Measurements from ENCODE around the gene ART3.
"Not testable (repeated sequence)": the region's sequence is repeated elsewhere in the genome, so short reads cannot be mapped to it uniquely, and the experiment has no call there.

The ART3 gene

GRCh38 chr4:76074468-76074867 is at the start of gene ART3:
Gene ART3 (plus strand): TSS chr4:76074709. CDS start chr4:76075890, 1,181 bp downstream.
- no peak for DNase-seq (ENCODE audit: low read depth in 2 of 3, low spot score in 2 of 3)

- no peak for DNase-seq (ENCODE audit: low read depth in 2 of 3, low spot score in 2 of 3)
Measured at GRCh38 chr4:76028350-76028765, 46.2 kb upstream of the ART3 start.

GRCh38 chr4:76029300-76029699 is 45.2 kb upstream of the ART3 start:
- DNase-seq (ENCODE audit: low read depth in 2 of 3, low spot score in 2 of 3), result no peak

DNA sequence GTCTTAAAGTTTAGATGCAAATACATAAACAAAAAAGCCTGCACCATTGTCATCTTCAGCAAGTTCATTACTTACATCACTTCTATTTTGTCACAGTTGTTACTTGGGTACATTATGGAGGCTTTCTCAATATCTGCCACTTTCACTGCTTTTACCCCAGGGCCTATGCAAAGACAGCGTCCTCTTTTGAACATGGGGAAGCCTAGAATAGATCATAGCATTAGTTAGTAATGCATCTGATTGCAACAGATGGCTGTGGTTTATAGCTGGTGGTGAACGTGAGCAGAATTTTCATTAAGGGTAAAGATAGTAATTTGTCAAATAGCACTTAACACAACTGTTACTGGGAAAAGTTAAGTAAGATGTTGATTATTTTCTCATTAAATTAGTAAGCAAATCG is 39.4 kb upstream of the ART3 start:
- DNase-seq (ENCODE audit: low read depth in 2 of 3, low spot score in 2 of 3), result no peak

DNA sequence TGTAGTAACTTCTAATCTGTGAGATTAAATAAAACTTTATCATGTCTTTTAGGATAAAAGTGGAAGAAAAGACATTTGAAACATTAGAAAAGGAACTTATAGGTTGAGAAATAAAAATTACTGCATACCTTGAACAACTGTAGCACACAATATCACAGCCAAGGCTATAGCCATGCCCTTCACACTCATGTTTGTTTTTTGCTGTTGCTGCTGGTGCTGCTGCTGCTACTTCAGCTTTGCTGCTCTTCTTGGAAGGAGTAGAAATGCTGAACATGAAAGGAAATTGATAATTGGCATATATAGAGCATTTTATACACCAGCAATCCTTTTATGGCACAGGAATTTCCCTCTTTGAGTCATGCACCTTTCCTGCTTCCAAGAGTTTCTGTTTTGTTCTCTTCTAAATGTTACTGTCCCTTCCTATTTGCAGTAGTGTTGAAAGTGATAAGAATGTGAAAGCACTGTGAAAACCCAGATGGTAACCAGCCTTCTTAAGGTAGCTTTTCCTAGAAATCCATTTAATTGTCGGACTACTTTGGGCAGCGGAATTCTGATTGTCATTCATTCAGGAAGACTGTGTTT is 38.6 kb upstream of the ART3 start, which contains the start of gene CXCL11:
Gene CXCL11 (minus strand): TSS at position 272 of the 582 bp plus-strand sequence. CDS start 83 bp downstream, at position 189.
- DNase-seq (ENCODE audit: low read depth in 2 of 3, low spot score in 2 of 3), result no peak

GRCh38 chr4:76036855-76037254 is 37.7 kb upstream of the ART3 start:
- DNase-seq (ENCODE audit: low read depth in 2 of 3, low spot score in 2 of 3), result no peak

GRCh38 chr4:76042241-76042998 is 32.1 kb upstream of the ART3 start:
- DNase-seq (ENCODE audit: low read depth in 2 of 3, low spot score in 2 of 3), result not testable (repeated sequence)

- not testable (repeated sequence) for DNase-seq (ENCODE audit: low read depth in 2 of 3, low spot score in 2 of 3)
Measured at GRCh38 chr4:76043306-76043705, 31.2 kb upstream of the ART3 start.

GRCh38 chr4:76044686-76045085 is 29.8 kb upstream of the ART3 start:
- not testable (repeated sequence) for DNase-seq (ENCODE audit: low read depth in 2 of 3, low spot score in 2 of 3)

- not testable (repeated sequence) for DNase-seq (ENCODE audit: low read depth in 2 of 3, low spot score in 2 of 3)
Measured at GRCh38 chr4:76049860-76050416, 24.6 kb upstream of the ART3 start.

GRCh38 chr4:76050560-76051050 is 23.9 kb upstream of the ART3 start:
- not testable (repeated sequence) for DNase-seq (ENCODE audit: low read depth in 2 of 3, low spot score in 2 of 3)

DNA sequence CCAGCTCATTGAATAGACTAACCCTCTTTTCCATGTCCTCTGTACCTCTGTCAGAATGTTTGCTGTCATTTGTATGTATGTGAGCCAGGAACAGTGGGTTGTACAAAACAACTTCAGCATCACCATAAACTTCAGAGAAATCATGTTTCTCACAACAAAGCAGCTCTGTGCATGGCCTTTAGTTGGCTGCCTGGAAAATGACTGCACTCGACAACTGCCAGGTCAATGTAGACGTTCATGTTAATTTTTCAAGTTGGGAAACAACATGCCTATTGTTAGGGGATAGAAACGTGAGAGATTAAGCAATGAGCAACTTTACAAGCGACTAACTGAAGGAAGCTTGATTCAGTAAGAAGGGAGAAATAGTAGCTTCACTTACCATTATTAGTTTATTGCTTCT is 20.8 kb upstream of the ART3 start:
- DNase-seq (ENCODE audit: low read depth in 2 of 3, low spot score in 2 of 3), result no peak

DNA sequence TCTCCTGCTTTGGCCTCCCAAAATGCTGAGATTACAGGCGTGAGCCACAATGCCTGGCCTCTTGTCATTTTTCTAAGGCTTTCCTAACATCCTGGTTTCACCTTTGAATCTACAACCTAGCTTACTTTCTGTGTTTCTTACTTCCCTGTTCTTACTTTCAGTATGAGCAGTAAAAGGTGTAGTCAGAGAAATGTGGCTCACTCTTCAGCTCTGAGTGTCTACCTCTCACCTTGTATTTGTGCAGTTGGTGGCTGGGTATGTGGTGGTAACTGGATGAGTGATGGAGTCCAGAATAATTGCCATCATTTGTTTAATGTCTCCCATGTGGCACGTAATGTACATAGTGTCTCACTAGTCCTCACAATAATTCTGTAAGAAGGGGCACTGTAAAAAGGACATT is 19.5 kb upstream of the ART3 start:
- no peak for DNase-seq (ENCODE audit: low read depth in 2 of 3, low spot score in 2 of 3)

DNA sequence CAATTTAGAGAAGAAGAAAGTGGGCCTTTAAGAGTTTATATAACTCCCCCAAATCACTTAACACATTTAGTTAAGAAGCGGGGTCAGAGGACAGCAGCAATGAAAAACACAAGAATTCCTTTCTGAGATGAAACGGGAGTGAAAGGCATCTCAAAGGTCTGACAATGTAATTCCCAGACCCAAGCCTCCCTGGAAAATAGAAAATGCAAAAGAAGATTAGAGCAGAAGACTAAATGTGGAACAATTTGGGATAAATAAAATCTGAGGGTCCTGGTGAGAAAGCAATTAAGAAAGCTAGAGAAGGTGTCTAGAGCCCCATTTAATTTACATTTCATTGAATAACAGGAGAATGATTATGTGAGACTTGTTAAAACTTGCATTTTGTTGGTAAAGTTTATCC is 19.1 kb upstream of the ART3 start:
- DNase-seq (ENCODE audit: low read depth in 2 of 3, low spot score in 2 of 3), result no peak

DNA sequence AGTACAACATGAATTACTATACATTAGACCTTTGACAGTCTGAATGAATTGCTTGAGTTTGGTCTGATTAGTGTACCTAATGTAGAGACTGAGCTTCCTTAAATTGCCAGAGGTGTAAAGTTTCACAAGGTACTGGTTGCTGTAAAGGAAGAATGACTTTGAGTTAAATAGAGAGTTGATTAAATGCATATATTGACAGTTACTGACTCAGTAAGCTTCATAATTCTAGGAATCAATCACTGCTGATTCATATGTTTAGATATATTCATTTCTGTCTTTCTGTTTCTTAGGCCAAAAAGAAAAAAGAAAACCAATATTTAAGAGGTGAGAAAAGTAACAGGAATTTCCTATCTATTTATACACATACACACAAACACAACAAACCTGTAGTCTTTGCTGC is 16.2 kb upstream of the ART3 start:
- DNase-seq (ENCODE audit: low read depth in 2 of 3, low spot score in 2 of 3), result no peak

GRCh38 chr4:76058888-76059426 is 15.6 kb upstream of the ART3 start:
- no peak for DNase-seq (ENCODE audit: low read depth in 2 of 3, low spot score in 2 of 3)

GRCh38 chr4:76059750-76060149 is 14.8 kb upstream of the ART3 start:
- no peak for DNase-seq (ENCODE audit: low read depth in 2 of 3, low spot score in 2 of 3)

- no peak for DNase-seq (ENCODE audit: low read depth in 2 of 3, low spot score in 2 of 3)
Measured at GRCh38 chr4:76060506-76060905, 14.0 kb upstream of the ART3 start.

DNA sequence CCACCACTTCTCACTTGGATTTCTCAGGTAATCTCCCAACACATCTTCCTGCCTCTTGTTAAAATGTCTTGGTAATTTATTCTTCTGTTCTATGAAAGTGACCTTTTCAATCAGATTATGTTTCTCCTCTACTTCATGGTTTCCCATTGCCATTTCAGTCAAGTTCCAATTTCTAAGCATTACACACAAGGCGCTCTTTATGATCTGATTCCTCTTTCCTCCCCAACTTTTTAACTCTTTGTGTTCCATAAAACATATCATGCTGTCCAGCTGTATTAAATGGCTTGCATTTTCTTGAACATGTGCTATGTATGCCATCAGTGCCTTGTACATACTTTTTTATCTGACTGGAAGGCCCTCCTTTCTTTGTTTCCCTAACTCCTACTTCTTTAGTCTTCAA is 13.1 kb upstream of the ART3 start:
- no peak for DNase-seq (ENCODE audit: low read depth in 2 of 3, low spot score in 2 of 3)

GRCh38 chr4:76061982-76062381 is 12.5 kb upstream of the ART3 start:
- no peak for DNase-seq (ENCODE audit: low read depth in 2 of 3, low spot score in 2 of 3)

DNA sequence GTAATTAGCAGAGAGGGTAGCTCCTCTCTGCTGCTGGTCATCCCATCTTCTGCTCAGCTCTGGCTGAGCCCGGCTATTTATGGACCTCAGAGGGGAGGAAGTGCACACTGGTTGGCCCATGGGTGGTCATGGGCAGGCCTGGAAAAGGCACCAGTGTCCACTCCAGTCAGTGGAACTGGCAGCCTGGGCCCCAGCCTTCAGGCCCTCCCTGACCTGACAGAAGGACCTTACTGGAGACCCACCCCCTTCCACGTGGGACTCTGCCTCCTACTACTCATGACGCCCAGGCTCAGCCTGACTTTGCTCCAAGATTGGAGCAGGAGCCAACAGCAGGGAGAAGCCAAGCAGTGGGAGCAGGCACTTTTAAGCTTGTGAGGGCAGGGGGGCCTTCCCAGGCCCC is 8.0 kb upstream of the ART3 start:
- DNase-seq (ENCODE audit: low read depth in 2 of 3, low spot score in 2 of 3), result no peak

All from activated CD8-positive, alpha-beta memory T cell treated with anti-CD3 and anti-CD28 coated beads for 48 hours (primary cell).